CD4-positive, alpha-beta T cell treated with Interleukin-4 for 1 hour (primary cell): Measurements from ENCODE around the gene NACC2.
"Not testable (repeated sequence)": the region's sequence is repeated elsewhere in the genome, so short reads cannot be mapped to it uniquely, and the experiment has no call there.

Experiments used
- DNase-seq, 2 donors: peaks; one replicate each; pipeline ENCODE4 v3.0.0-alpha.2; 2020 to 2022

NACC2 gene

GRCh38 chr9:136079211-136079915 is 15.7 kb downstream of the NACC2 start:
- no peak for DNase-seq

GRCh38 chr9:136078498-136079011 is 16.5 kb downstream of the NACC2 start:
- DNase-seq = no peak

- no peak for DNase-seq
These were observed 17.1 kb downstream of the NACC2 start for GRCh38 chr9:136078024-136078423.

GRCh38 chr9:136077491-136077890 is 17.6 kb downstream of the NACC2 start:
- no peak for DNase-seq

- DNase-seq = peak; percentile 10 to 32
These were observed 19.0 kb downstream of the NACC2 start for GRCh38 chr9:136075881-136076678.

- no peak for DNase-seq
These were observed 19.8 kb downstream of the NACC2 start for GRCh38 chr9:136075134-136075841.

GRCh38 chr9:136074706-136075105 is 20.4 kb downstream of the NACC2 start:
- DNase-seq = no peak

GRCh38 chr9:136062657-136063439 is 32.2 kb downstream of the NACC2 start:
- DNase-seq = no peak

- DNase-seq = not testable (repeated sequence)
These were observed 33.2 kb downstream of the NACC2 start for GRCh38 chr9:136061916-136062315.

- no peak for DNase-seq
These were observed 33.7 kb downstream of the NACC2 start for GRCh38 chr9:136061405-136061804.

GRCh38 chr9:136060671-136061371 is 34.3 kb downstream of the NACC2 start:
- no peak for DNase-seq

- no peak for DNase-seq
These were observed 35.0 kb downstream of the NACC2 start for GRCh38 chr9:136059851-136060670.

- DNase-seq = no peak
These were observed 35.7 kb downstream of the NACC2 start for GRCh38 chr9:136059321-136059791.

GRCh38 chr9:136058801-136059302 is 36.2 kb downstream of the NACC2 start:
- DNase-seq = no peak

GRCh38 chr9:136058084-136058483 is 37.0 kb downstream of the NACC2 start:
- DNase-seq = no peak

GRCh38 chr9:136057236-136058081 is 37.6 kb downstream of the NACC2 start:
- DNase-seq = no peak

- no peak for DNase-seq
These were observed 38.4 kb downstream of the NACC2 start for GRCh38 chr9:136056546-136057235.

GRCh38 chr9:136055715-136056545 is 39.2 kb downstream of the NACC2 start:
- DNase-seq = no peak
